ENCODE data around the gene BZW2.

The BZW2 gene

GRCh38 chr7:16615228-16615627, 30.8 kb upstream of the BZW2 start:
- Histone ChIP-seq H3K27ac (ENCODE audit: low read length, poor library complexity, severe bottlenecking) (no peak overlapping the region), H3K14ac (ENCODE audit: low read length in 2 of 2) (no peak overlapping the region), H3K4me1 (ENCODE audit: control insufficient read depth, insufficient read depth, low read depth, low read length) (no peaks in the 10 kb centered on the region), H3K18ac (ENCODE audit: low read depth in 1 of 2, low read length in 2 of 2) (no peak overlapping the region), H3K23ac (ENCODE audit: low read length in 2 of 2) (no peak overlapping the region), H3K9ac (ENCODE audit: low read length) (no peak overlapping the region), H2BK5ac (ENCODE audit: low read depth, low read length, poor library complexity, severe bottlenecking) (no peak overlapping the region), H3K27me3 (ENCODE audit: control insufficient read depth in 1 of 2, insufficient read depth in 1 of 2, low read length in 2 of 2) (no peaks in the 10 kb centered on the region), H2BK15ac (ENCODE audit: low read depth, poor library complexity, severe bottlenecking) (no peak overlapping the region), H4K8ac (ENCODE audit: low read length) (no peak overlapping the region), H3K4me2 (ENCODE audit: low read length, poor library complexity, severe bottlenecking) (no peak overlapping the region), H3K4ac (ENCODE audit: low read depth in 1 of 2, low read length in 2 of 2) (no peak overlapping the region), H3K36me3 (ENCODE audit: control insufficient read depth in 1 of 2, insufficient read depth in 2 of 2, low read depth in 1 of 2, low read length in 2 of 2) (peaks cover 17 to 80% of the 10 kb centered on the region in 2 experiments), H3K9me3 (ENCODE audit: control insufficient read depth, low read length) (peaks cover 6% of the 10 kb centered on the region), H2BK12ac (ENCODE audit: low read length in 2 of 2) (no peak overlapping the region), H3K4me3 (ENCODE audit: insufficient read depth in 1 of 2, low read depth in 1 of 2, low read length in 2 of 2) (no peak overlapping the region), H2BK120ac (ENCODE audit: low read depth, low read length) (no peak overlapping the region), H3K79me1 (replicated peaks; ENCODE audit: low read length, poor library complexity, severe bottlenecking) (peaks cover 7% of the 10 kb centered on the region), H2AFZ (ENCODE audit: low read depth, low read length) (no peak overlapping the region), H4K91ac (ENCODE audit: low read length) (no peak overlapping the region), H2AK5ac (ENCODE audit: low read length, severe bottlenecking) (no peak overlapping the region)
- 92% methylated on average over 5 of the region's 5 CpGs for WGBS
- DNase-seq: no peak

- no peak overlapping the region for H2AFZ ChIP-seq (ENCODE audit: low read depth, low read length)
- no peak overlapping the region for H2AK5ac ChIP-seq (ENCODE audit: low read length, severe bottlenecking)
- no peak overlapping the region for H3K18ac ChIP-seq (ENCODE audit: low read depth in 1 of 2, low read length in 2 of 2)
- no peak overlapping the region for H2BK5ac ChIP-seq (ENCODE audit: low read depth, low read length, poor library complexity, severe bottlenecking)
- WGBS: 97% methylated on average over 3 of the region's 4 CpGs
- no peak overlapping the region for H3K4me2 ChIP-seq (ENCODE audit: low read length, poor library complexity, severe bottlenecking)
- no peak overlapping the region for H3K4me3 ChIP-seq (ENCODE audit: insufficient read depth in 1 of 2, low read depth in 1 of 2, low read length in 2 of 2)
- H3K4ac ChIP-seq (ENCODE audit: low read depth in 1 of 2, low read length in 2 of 2): no peak overlapping the region
- H2BK120ac ChIP-seq (ENCODE audit: low read depth, low read length): no peak overlapping the region
- no peaks in the 10 kb centered on the region for H3K4me1 ChIP-seq (ENCODE audit: control insufficient read depth, insufficient read depth, low read depth, low read length)
- no peak overlapping the region for H4K8ac ChIP-seq (ENCODE audit: low read length)
- DNase-seq: no peak
- peaks cover 7% of the 10 kb centered on the region for H3K79me1 ChIP-seq (replicated peaks; ENCODE audit: low read length, poor library complexity, severe bottlenecking)
- peaks cover 8% of the 10 kb centered on the region for H3K9me3 ChIP-seq (ENCODE audit: control insufficient read depth, low read length)
- no peak overlapping the region for H2BK15ac ChIP-seq (ENCODE audit: low read depth, poor library complexity, severe bottlenecking)
- peaks cover 17 to 80% of the 10 kb centered on the region in 2 experiments for H3K36me3 ChIP-seq (ENCODE audit: control insufficient read depth in 1 of 2, insufficient read depth in 2 of 2, low read depth in 1 of 2, low read length in 2 of 2)
- no peak overlapping the region for H3K27ac ChIP-seq (ENCODE audit: low read length, poor library complexity, severe bottlenecking)
- no peak overlapping the region for H3K23ac ChIP-seq (ENCODE audit: low read length in 2 of 2)
- no peak overlapping the region for H2BK12ac ChIP-seq (ENCODE audit: low read length in 2 of 2)
- no peak overlapping the region for H4K91ac ChIP-seq (ENCODE audit: low read length)
- no peak overlapping the region for H3K9ac ChIP-seq (ENCODE audit: low read length)
- no peaks in the 10 kb centered on the region for H3K27me3 ChIP-seq (ENCODE audit: control insufficient read depth in 1 of 2, insufficient read depth in 1 of 2, low read length in 2 of 2)
- H3K14ac ChIP-seq (ENCODE audit: low read length in 2 of 2): no peak overlapping the region
These were observed 29.9 kb upstream of the BZW2 start for GRCh38 chr7:16616122-16616521.

GRCh38 chr7:16616542-16616941, 29.4 kb upstream of the BZW2 start:
- 91% methylated on average over 17 of the region's 18 CpGs for WGBS
- H3K36me3 ChIP-seq (ENCODE audit: control insufficient read depth in 1 of 2, insufficient read depth in 2 of 2, low read depth in 1 of 2, low read length in 2 of 2): peaks cover 17 to 82% of the 10 kb centered on the region in 2 experiments
- no peak overlapping the region for H3K27ac ChIP-seq (ENCODE audit: low read length, poor library complexity, severe bottlenecking)
- no peak overlapping the region for H4K91ac ChIP-seq (ENCODE audit: low read length)
- H2AFZ ChIP-seq (ENCODE audit: low read depth, low read length): no peak overlapping the region
- no peaks in the 10 kb centered on the region for H3K27me3 ChIP-seq (ENCODE audit: control insufficient read depth in 1 of 2, insufficient read depth in 1 of 2, low read length in 2 of 2)
- H3K14ac ChIP-seq (ENCODE audit: low read length in 2 of 2): no peak overlapping the region
- peaks cover 7% of the 10 kb centered on the region for H3K79me1 ChIP-seq (replicated peaks; ENCODE audit: low read length, poor library complexity, severe bottlenecking)
- no peak overlapping the region for H3K9ac ChIP-seq (ENCODE audit: low read length)
- no peak overlapping the region for H2BK5ac ChIP-seq (ENCODE audit: low read depth, low read length, poor library complexity, severe bottlenecking)
- no peak overlapping the region for H2BK120ac ChIP-seq (ENCODE audit: low read depth, low read length)
- H2BK15ac ChIP-seq (ENCODE audit: low read depth, poor library complexity, severe bottlenecking): no peak overlapping the region
- no peak overlapping the region for H4K8ac ChIP-seq (ENCODE audit: low read length)
- no peak for DNase-seq
- H3K23ac ChIP-seq (ENCODE audit: low read length in 2 of 2): peak overlapping the region in 1 of 2 experiments; percentile 56
- no peak overlapping the region for H3K4ac ChIP-seq (ENCODE audit: low read depth in 1 of 2, low read length in 2 of 2)
- no peak overlapping the region for H2BK12ac ChIP-seq (ENCODE audit: low read length in 2 of 2)
- H3K4me2 ChIP-seq (ENCODE audit: low read length, poor library complexity, severe bottlenecking): no peak overlapping the region
- H3K4me3 ChIP-seq (ENCODE audit: insufficient read depth in 1 of 2, low read depth in 1 of 2, low read length in 2 of 2): no peak overlapping the region
- peaks cover 8% of the 10 kb centered on the region for H3K9me3 ChIP-seq (ENCODE audit: control insufficient read depth, low read length)
- no peaks in the 10 kb centered on the region for H3K4me1 ChIP-seq (ENCODE audit: control insufficient read depth, insufficient read depth, low read depth, low read length)
- no peak overlapping the region for H2AK5ac ChIP-seq (ENCODE audit: low read length, severe bottlenecking)
- H3K18ac ChIP-seq (ENCODE audit: low read depth in 1 of 2, low read length in 2 of 2): no peak overlapping the region

- WGBS: no CpG with 5 or more reads among the region's 2 CpGs
- peaks cover 7% of the 10 kb centered on the region for H3K79me1 ChIP-seq (replicated peaks; ENCODE audit: low read length, poor library complexity, severe bottlenecking)
These were observed 26.0 kb upstream of the BZW2 start for GRCh38 chr7:16619979-16620408.

More at GRCh38 chr7:16619979-16620408, 26.0 kb upstream of the BZW2 start:
- Histone ChIP-seq H3K14ac (ENCODE audit: low read length in 2 of 2) (no peak overlapping the region), H3K18ac (ENCODE audit: low read depth in 1 of 2, low read length in 2 of 2) (no peak overlapping the region), H3K4me3 (ENCODE audit: insufficient read depth in 1 of 2, low read depth in 1 of 2, low read length in 2 of 2) (no peak overlapping the region), H2BK15ac (ENCODE audit: low read depth, poor library complexity, severe bottlenecking) (no peak overlapping the region), H2AFZ (ENCODE audit: low read depth, low read length) (no peak overlapping the region), H3K27me3 (ENCODE audit: control insufficient read depth in 1 of 2, insufficient read depth in 1 of 2, low read length in 2 of 2) (no peaks in the 10 kb centered on the region), H3K9ac (ENCODE audit: low read length) (no peak overlapping the region), H3K36me3 (ENCODE audit: control insufficient read depth in 1 of 2, insufficient read depth in 2 of 2, low read depth in 1 of 2, low read length in 2 of 2) (peaks cover 20 to 83% of the 10 kb centered on the region in 2 experiments), H2BK12ac (ENCODE audit: low read length in 2 of 2) (no peak overlapping the region), H3K4me2 (ENCODE audit: low read length, poor library complexity, severe bottlenecking) (no peak overlapping the region), H2AK5ac (ENCODE audit: low read length, severe bottlenecking) (no peak overlapping the region), H3K9me3 (ENCODE audit: control insufficient read depth, low read length) (peaks cover 8% of the 10 kb centered on the region), H3K23ac (ENCODE audit: low read length in 2 of 2) (no peak overlapping the region), H2BK5ac (ENCODE audit: low read depth, low read length, poor library complexity, severe bottlenecking) (no peak overlapping the region), H4K91ac (ENCODE audit: low read length) (no peak overlapping the region), H3K27ac (ENCODE audit: low read length, poor library complexity, severe bottlenecking) (no peak overlapping the region), H3K4ac (ENCODE audit: low read depth in 1 of 2, low read length in 2 of 2) (no peak overlapping the region), H2BK120ac (ENCODE audit: low read depth, low read length) (no peak overlapping the region), H3K4me1 (ENCODE audit: control insufficient read depth, insufficient read depth, low read depth, low read length) (no peaks in the 10 kb centered on the region), H4K8ac (ENCODE audit: low read length) (no peak overlapping the region)
- DNase-seq: no peak

All from mesenchymal stem cell (in vitro differentiated cells and primary cell).